Transverse colon (tissue), 4 donors: ENCODE measurements around the gene OSBPL7. TPM values are rescaled to one million over a fixed set of nuclear protein-coding genes. Genes with fewer than 3 reads are reported as not detected.
"Not testable (repeated sequence)": the region's sequence is repeated elsewhere in the genome, so short reads cannot be mapped to it uniquely, and the experiment has no call there.

Experiments used
- DNase-seq: peaks from one replicate; pipeline ENCODE4 v3.0.0-alpha.2; 2019
- H3K27ac ChIP-seq, 4 donors: fragments of 200-600 bp; sonication (generic); 2 replicates each; pipeline ENCODE4 v1.5.1; 2016 to 2018; ENCODE audit warnings: inconsistent platforms in 4 of 4
- H3K27me3 ChIP-seq: fragments of 200-600 bp; sonication (generic); 2 replicates; pipeline ENCODE4 v1.5.1; 2017; ENCODE audit warnings: inconsistent platforms
- H3K36me3 ChIP-seq, 4 donors: fragments of 200-600 bp; sonication (generic); 2 replicates each; pipeline ENCODE4 v1.5.1; 2017 to 2019; ENCODE audit warnings: inconsistent platforms in 4 of 4
- H3K4me1 ChIP-seq, 4 donors: fragments of 200-600 bp; sonication (generic); 2 replicates each; pipeline ENCODE4 v1.5.1; 2017 to 2020; ENCODE audit warnings: inconsistent platforms in 4 of 4
- H3K4me3 ChIP-seq, 4 donors: fragments of 200-600 bp; sonication (generic); 1 replicate in 1 of 4; 2 replicates in 3 of 4; pipeline versions ENCODE4 v1.5.1 to v1.6.1; 2017 to 2019; ENCODE audit warnings: inconsistent platforms in 4 of 4
- H3K9me3 ChIP-seq, 2 donors: fragments of 200-600 bp; sonication (generic); 2 replicates each; pipeline ENCODE4 v1.5.1; 2017 to 2019; ENCODE audit warnings: inconsistent platforms in 2 of 2
- EP300 ChIP-seq: sonication (generic); formaldehyde crosslinking; IDR thresholded peaks from one replicate; pipeline ENCODE4 v1.6.1; 2017; ENCODE audit warnings: antibody characterized with exemption, low read depth
- POLR2A ChIP-seq: fragments of 450-650 bp; IDR thresholded peaks from one replicate; pipeline ENCODE4 v1.6.1; 2016; ENCODE audit warnings: antibody characterized with exemption, mild to moderate bottlenecking, moderate library complexity
- POLR2AphosphoS5 ChIP-seq, 3 donors: sonication (generic); formaldehyde crosslinking; IDR thresholded peaks; one replicate each; pipeline ENCODE4 v1.6.1; 2016; ENCODE audit warnings: antibody characterized with exemption in 3 of 3
- WGBS, 2 donors: methylation state at CpG; one replicate each; pipeline ENCODE4 v1.1.5; 2018; ENCODE audit warnings: low coverage in 1 of 2; 5-methylcytosine and 5-hydroxymethylcytosine counted together
- in situ Hi-C, 4 donors: fragments of 200-750 bp; cut with MboI; loops; one replicate each; pipeline versions ENCODE4 v1.15.0 to v1.15.1; 2017; ENCODE audit warnings: low sequenced_read_pairs in 3 of 4, low pct_ligation_motif_present in 1 of 4, low pct_unique_long_range_greater_than_20kb in 1 of 4
- intact Hi-C: fragments of 100-400 bp; cut with DNase I; formaldehyde crosslinking; loops from one replicate; pipeline ENCODE4 v1.15.1; 2023; ENCODE audit warnings: low total_unique reads
- total RNA-seq, 4 donors: library from RNA; depleted of rRNA; stranded (reverse); fragments of >200 nt; gene quantifications; one replicate each; pipeline ENCODE4 v1.1.0, GENCODE V29; 2016
- TF ChIP-seq, protein P1 (sequence below), 5 experiments: fragments of 200-600 bp in 3 of 5; fragments of 450-650 bp in 2 of 5; sonication (generic) in 3 of 5; IDR thresholded peaks; 1 replicate in 2 of 5; 2 replicates in 3 of 5; pipeline ENCODE4 v1.5.1; 2016 to 2017; ENCODE audit warnings: antibody characterized with exemption in 5 of 5, inconsistent platforms in 3 of 5, mild to moderate bottlenecking in 2 of 5, moderate library complexity in 1 of 5

Gene OSBPL7
- total RNA-seq, 4 donors from 2014 or later: 53.5 to 148 (median 75.0) TPM

DNA sequence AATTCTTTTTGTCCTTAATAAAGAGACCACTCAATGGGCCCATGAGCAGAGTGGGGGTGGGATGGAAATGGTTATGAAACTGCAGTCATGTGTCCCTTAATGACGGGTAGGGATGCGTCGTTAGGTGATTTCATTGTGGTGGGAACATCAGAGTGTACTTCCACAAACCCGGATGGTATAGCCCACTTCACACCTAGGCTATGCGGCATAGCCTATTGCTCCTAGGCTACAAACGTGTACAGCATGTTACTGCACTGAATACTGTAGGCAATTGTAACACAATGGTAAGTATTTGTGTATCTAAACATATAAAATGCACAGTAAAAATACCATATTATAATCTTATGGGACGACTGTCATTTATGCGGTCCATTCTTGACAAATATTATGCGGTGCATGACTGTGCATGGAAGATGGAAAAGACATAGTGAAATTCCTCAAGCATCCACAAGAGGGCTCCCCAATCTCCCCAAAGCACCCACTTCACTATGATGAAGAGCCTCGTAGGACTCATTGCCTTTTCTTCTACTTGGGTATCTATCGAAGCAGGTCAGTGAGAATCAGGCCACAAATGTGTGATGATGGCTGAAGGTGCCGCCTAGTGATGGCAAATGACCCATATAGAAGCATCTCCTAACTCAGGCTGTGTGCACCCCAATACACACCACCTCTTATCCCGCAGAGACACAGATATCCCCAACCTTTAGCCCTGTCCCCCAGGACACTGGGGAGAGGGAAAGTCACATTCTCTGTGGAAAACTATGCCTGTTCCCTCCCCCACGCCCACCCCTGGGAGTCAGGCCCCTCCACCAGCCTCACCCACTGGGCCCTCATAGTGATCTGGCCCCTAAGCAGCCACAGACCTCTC, 45.0 kb downstream of the OSBPL7 start:
- intact Hi-C loops: no loop called here
- no peaks in the 10 kb centered on the region for H3K9me3 ChIP-seq
- DNase-seq: peak; percentile 19
- whole genome bisulfite sequencing, 2 donors: 28 to 35% methylated on average over 9 to 14 of the region's 14 CpGs
- in situ Hi-C loops: no loop called here
- no peak for TF ChIP-seq POLR2A
- TF ChIP-seq, protein P1, sequence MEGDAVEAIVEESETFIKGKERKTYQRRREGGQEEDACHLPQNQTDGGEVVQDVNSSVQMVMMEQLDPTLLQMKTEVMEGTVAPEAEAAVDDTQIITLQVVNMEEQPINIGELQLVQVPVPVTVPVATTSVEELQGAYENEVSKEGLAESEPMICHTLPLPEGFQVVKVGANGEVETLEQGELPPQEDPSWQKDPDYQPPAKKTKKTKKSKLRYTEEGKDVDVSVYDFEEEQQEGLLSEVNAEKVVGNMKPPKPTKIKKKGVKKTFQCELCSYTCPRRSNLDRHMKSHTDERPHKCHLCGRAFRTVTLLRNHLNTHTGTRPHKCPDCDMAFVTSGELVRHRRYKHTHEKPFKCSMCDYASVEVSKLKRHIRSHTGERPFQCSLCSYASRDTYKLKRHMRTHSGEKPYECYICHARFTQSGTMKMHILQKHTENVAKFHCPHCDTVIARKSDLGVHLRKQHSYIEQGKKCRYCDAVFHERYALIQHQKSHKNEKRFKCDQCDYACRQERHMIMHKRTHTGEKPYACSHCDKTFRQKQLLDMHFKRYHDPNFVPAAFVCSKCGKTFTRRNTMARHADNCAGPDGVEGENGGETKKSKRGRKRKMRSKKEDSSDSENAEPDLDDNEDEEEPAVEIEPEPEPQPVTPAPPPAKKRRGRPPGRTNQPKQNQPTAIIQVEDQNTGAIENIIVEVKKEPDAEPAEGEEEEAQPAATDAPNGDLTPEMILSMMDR (IDR thresholded peaks at IDR 0.05): peak; percentile 63 to 72 (median 67)
- no peaks in the 10 kb centered on the region for H3K4me1 ChIP-seq
- no peak overlapping the region for H3K4me3 ChIP-seq
- H3K36me3 ChIP-seq: no peaks in the 10 kb centered on the region
- peaks cover 53% of the 10 kb centered on the region for H3K27me3 ChIP-seq
- H3K27ac ChIP-seq: no peak overlapping the region

DNA sequence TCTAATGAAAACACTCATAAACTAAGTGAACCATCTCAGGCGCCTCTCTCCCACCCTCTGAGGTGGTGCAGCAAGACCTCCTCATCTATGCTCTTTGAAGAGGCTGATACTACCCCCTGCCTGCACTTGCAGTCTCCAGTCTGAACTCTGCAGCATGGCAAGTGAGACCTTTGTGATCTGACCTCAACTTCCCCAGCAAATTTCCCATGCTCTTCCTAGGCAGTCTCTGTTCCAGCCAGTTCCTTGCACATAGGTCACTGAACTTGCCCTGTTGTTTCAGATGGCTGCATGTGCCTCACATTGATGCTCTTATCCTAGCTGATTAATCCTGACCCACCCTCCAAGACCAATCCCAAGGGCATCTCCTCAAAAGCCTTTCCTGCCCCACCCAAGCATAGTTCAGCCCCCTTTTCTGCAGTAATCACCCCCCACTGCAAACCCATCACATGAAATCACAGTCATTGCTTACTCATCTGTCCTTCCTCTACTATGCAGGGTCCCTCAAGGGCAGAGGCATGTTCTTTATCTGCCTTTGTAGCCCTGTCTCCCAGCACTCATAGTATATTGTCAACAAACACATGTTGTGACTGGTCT, 46.5 kb downstream of the OSBPL7 start:
- peaks cover 53% of the 10 kb centered on the region for H3K27me3 ChIP-seq
- intact Hi-C loops (no loop called here), in situ Hi-C loops (no loop called here)
- no peak overlapping the region for H3K4me3 ChIP-seq
- H3K4me1 ChIP-seq: no peaks in the 10 kb centered on the region
- no peaks in the 10 kb centered on the region for H3K9me3 ChIP-seq
- no peak overlapping the region for H3K27ac ChIP-seq
- no peak for TF ChIP-seq POLR2A
- no peak for TF ChIP-seq EP300
- TF ChIP-seq POLR2AphosphoS5 (IDR thresholded peaks at IDR 0.05): no peak
- TF ChIP-seq, protein P1 (IDR thresholded peaks at IDR 0.05): no peak
- no peaks in the 10 kb centered on the region for H3K36me3 ChIP-seq
- DNase-seq: no peak
- 67 to 81% methylated on average over 1 of the region's 1 CpG for WGBS, 2 donors

DNA sequence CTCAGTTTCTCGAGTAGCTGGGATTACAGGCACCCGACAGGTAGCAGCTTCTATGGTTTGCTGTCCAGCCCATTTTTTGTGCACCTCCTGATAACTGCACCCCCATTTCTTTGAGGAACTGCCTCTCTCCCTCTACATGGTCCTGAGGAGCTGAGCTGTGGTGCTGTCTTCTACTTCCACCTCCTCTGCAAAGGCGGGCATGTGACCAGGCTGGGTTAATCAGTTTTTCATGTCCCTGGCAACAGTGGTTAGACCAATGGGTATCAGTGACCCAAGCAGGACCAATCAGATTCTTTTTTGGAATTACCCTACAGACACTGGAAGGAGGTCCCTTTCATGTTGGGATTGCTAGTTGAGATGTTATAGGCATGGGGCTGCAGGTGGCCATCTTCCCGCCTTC, 47.3 kb downstream of the OSBPL7 start:
- TF ChIP-seq EP300 (no peak), POLR2A (no peak), POLR2AphosphoS5 (IDR thresholded peaks at IDR 0.05) (no peak)
- TF ChIP-seq, protein P1 (IDR thresholded peaks at IDR 0.05): no peak
- WGBS, 2 donors: 17 to 63% methylated on average over 1 to 4 of the region's 4 CpGs
- Histone ChIP-seq H3K4me1 (no peaks in the 10 kb centered on the region), H3K27ac (no peak overlapping the region), H3K36me3 (no peaks in the 10 kb centered on the region), H3K27me3 (peaks cover 51% of the 10 kb centered on the region), H3K4me3 (no peak overlapping the region), H3K9me3 (no peaks in the 10 kb centered on the region)
- in situ Hi-C loops (no loop called here), intact Hi-C loops (no loop called here)
- no peak for DNase-seq

DNA sequence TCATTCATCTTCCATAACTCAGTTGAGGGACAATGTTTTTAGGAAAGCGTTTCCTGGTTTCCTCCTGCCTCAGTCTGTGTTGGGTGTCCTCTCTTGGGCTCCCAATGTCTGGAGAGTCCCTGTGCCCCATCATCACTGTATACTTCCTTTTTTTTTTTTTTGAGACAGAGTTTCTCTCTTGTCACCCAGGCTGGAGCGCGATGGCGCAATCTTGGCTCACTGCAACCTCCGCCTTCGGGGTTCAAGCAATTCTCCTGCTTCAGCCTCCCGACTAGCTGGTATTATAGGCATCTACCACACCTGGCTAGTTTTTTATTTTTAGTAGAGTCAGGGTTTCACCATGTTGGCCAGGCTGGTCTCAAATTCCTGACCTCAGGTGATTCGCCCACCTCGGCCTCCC, 47.9 kb downstream of the OSBPL7 start:
- H3K4me3 ChIP-seq, H3K9me3 ChIP-seq, intact Hi-C loops, DNase-seq, H3K36me3 ChIP-seq, H3K27ac ChIP-seq, H3K4me1 ChIP-seq, in situ Hi-C loops: not testable (repeated sequence)
- peaks cover 48% of the 10 kb centered on the region for H3K27me3 ChIP-seq
- 86 to 89% methylated on average over 1 to 9 of the region's 9 CpGs for WGBS, 2 donors
